Uterus (tissue), 4 donors: Measurements from ENCODE around the gene CCN5. TPM values are rescaled to one million over a fixed set of nuclear protein-coding genes. Genes with fewer than 3 reads are reported as not detected.

Source experiments
- DNase-seq, 2 donors: peaks; one replicate each; pipeline ENCODE4 v3.0.0-alpha.2; 2019 to 2020
- H3K27ac ChIP-seq, 2 donors: fragments of 200-600 bp; sonication (generic); 1 replicate in 1 of 2; 2 replicates in 1 of 2; pipeline ENCODE4 v1.5.1; 2016 to 2018
- H3K27me3 ChIP-seq, 2 donors: fragments of 200-600 bp; sonication (generic); one replicate each; pipeline ENCODE4 v1.5.1; 2018 to 2019; ENCODE audit warnings: control low read depth in 1 of 2
- H3K36me3 ChIP-seq, 2 donors: fragments of 200-600 bp; sonication (generic); one replicate each; pipeline ENCODE4 v1.5.1; 2019; ENCODE audit warnings: control low read depth in 1 of 2
- H3K4me1 ChIP-seq, 2 donors: fragments of 200-600 bp; sonication (generic); one replicate each; pipeline ENCODE4 v1.5.1; 2018 to 2019; ENCODE audit warnings: control low read depth in 1 of 2
- H3K4me3 ChIP-seq, 2 donors: fragments of 200-600 bp; sonication (generic); 1 replicate in 1 of 2; 2 replicates in 1 of 2; pipeline ENCODE4 v1.5.1; 2018 to 2019; ENCODE audit warnings: mild to moderate bottlenecking in 1 of 2
- H3K9me3 ChIP-seq, 2 donors: fragments of 200-600 bp; sonication (generic); one replicate each; pipeline ENCODE4 v1.5.1; 2019; ENCODE audit warnings: control low read depth in 1 of 2
- CTCF ChIP-seq, 4 experiments: fragments of 200-600 bp in 2 of 4; fragments of 450-650 bp in 2 of 4; sonication (generic) in 2 of 4; IDR thresholded peaks; one replicate each; pipeline ENCODE4 v1.5.1; 2016 to 2019; ENCODE audit warnings: antibody characterized with exemption in 4 of 4, mild to moderate bottlenecking in 2 of 4, moderate library complexity in 1 of 4
- POLR2A ChIP-seq, 2 donors: fragments of 450-650 bp; IDR thresholded peaks; one replicate each; pipeline ENCODE4 v1.6.1; 2016; ENCODE audit warnings: antibody characterized with exemption in 2 of 2, mild to moderate bottlenecking in 1 of 2, moderate library complexity in 1 of 2
- intact Hi-C: fragments of 100-400 bp; cut with DNase I; formaldehyde crosslinking; loops from one replicate; pipeline ENCODE4 v1.15.1; 2023; ENCODE audit warnings: low total_unique reads
- total RNA-seq, 4 donors: library from RNA; depleted of rRNA in 3 of 4; stranded (reverse); fragments of >200 nt in 3 of 4; gene quantifications; one replicate each; pipeline versions ENCODE4 v1.1.0 to v1.2.4, GENCODE V29; 2014 to 2023
- donor health status: DM: yes; HTN: yes; CAD: no.

Gene CCN5
- total RNA-seq, 4 donors from 2014 or later, result 19.4 to 47.9 (median 29.7) TPM; not detected in 1

GRCh38 chr20:44704551-44704971 lies 10.6 kb upstream of the CCN5 start:
- DNase-seq, result no peak

GRCh38 chr20:44705364-44706094 lies 9.6 kb upstream of the CCN5 start:
- intact Hi-C loops, result no loop called here
- H3K27me3 ChIP-seq, result no peaks in the 10 kb centered on the region
- H3K4me1 ChIP-seq, result peaks cover 0 to 31% of the 10 kb centered on the region in 2 donors
- no peaks in the 10 kb centered on the region for H3K36me3 ChIP-seq
- no peaks in the 10 kb centered on the region for H3K9me3 ChIP-seq
- no peak for DNase-seq
- TF ChIP-seq CTCF (IDR thresholded peaks at IDR 0.05) (no peak), POLR2A (IDR thresholded peaks at IDR 0.05) (no peak)
- no peak overlapping the region for H3K4me3 ChIP-seq
- H3K27ac ChIP-seq, result peak overlapping the region; percentile 83 to 85

More at GRCh38 chr20:44704551-44704971, 10.6 kb upstream of the CCN5 start:
- Histone ChIP-seq H3K9me3 (no peaks in the 10 kb centered on the region), H3K27ac (peak overlapping the region; percentile 83 to 85), H3K4me3 (no peak overlapping the region), H3K4me1 (peaks cover 0 to 31% of the 10 kb centered on the region in 2 donors), H3K36me3 (no peaks in the 10 kb centered on the region), H3K27me3 (no peaks in the 10 kb centered on the region)
- intact Hi-C loops, result no loop called here
- TF ChIP-seq POLR2A (IDR thresholded peaks at IDR 0.05), result no peak
- TF ChIP-seq CTCF (IDR thresholded peaks at IDR 0.05), result no peak

GRCh38 chr20:44706301-44707017 lies 8.7 kb upstream of the CCN5 start:
- H3K4me1 ChIP-seq, result peaks cover 0 to 27% of the 10 kb centered on the region in 2 donors
- no peaks in the 10 kb centered on the region for H3K9me3 ChIP-seq
- intact Hi-C loops, result no loop called here
- H3K27ac ChIP-seq, result peak overlapping the region; percentile 81 to 85
- no peak overlapping the region for H3K4me3 ChIP-seq
- peak; percentile 56 to 60 for DNase-seq
- TF ChIP-seq CTCF (IDR thresholded peaks at IDR 0.05) (no peak), POLR2A (IDR thresholded peaks at IDR 0.05) (no peak)
- no peaks in the 10 kb centered on the region for H3K36me3 ChIP-seq
- H3K27me3 ChIP-seq, result no peaks in the 10 kb centered on the region

GRCh38 chr20:44707018-44707579 lies 8.1 kb upstream of the CCN5 start:
- no peak for TF ChIP-seq CTCF (IDR thresholded peaks at IDR 0.05)
- TF ChIP-seq POLR2A (IDR thresholded peaks at IDR 0.05), result no peak
- peaks cover 0 to 20% of the 10 kb centered on the region in 2 donors for H3K4me1 ChIP-seq
- H3K9me3 ChIP-seq, result no peaks in the 10 kb centered on the region
- peak overlapping the region; percentile 81 to 85 for H3K27ac ChIP-seq
- no peak overlapping the region for H3K4me3 ChIP-seq
- intact Hi-C loops, result no loop called here
- H3K27me3 ChIP-seq, result no peaks in the 10 kb centered on the region
- DNase-seq, result no peak
- H3K36me3 ChIP-seq, result no peaks in the 10 kb centered on the region

- TF ChIP-seq CTCF (IDR thresholded peaks at IDR 0.05), result no peak
- TF ChIP-seq POLR2A (IDR thresholded peaks at IDR 0.05), result no peak
- Histone ChIP-seq H3K4me1 (peaks cover 0 to 11% of the 10 kb centered on the region in 2 donors), H3K27me3 (no peaks in the 10 kb centered on the region), H3K4me3 (no peak overlapping the region), H3K36me3 (no peaks in the 10 kb centered on the region), H3K27ac (no peak overlapping the region), H3K9me3 (no peaks in the 10 kb centered on the region)
- intact Hi-C loops, result no loop called here
- no peak for DNase-seq
These were observed 5.8 kb upstream of the CCN5 start for GRCh38 chr20:44709380-44709779.
